ENCODE data around the gene MAPK8IP2. TPM values are rescaled to one million over a fixed set of nuclear protein-coding genes. Genes with fewer than 3 reads are reported as not detected.

The MAPK8IP2 gene
- total and polyA plus RNA-seq, 10 donors = 0.22 to 2.7 (median 0.73) TPM

Other genes starting within 250 kb of the MAPK8IP2 start
- gene SBF1, start 125.8 kb upstream of the MAPK8IP2 start, total RNA-seq = 10 to 100 TPM; 65.2 to 96.9 (median 78.9) TPM
- 10 to 100 TPM; 35.7 to 63.3 (median 36.8) TPM for gene SBF1, start 125.8 kb upstream of the MAPK8IP2 start, polyA plus RNA-seq
- gene ADM2, start 119.2 kb upstream of the MAPK8IP2 start, total RNA-seq = 1 to 10 TPM; 1.2 to 3.5 (median 2.6) TPM
- 1 to 10 TPM in 2 of 3 donors, under 1 TPM in 1; 0.74 to 2.1 (median 1.3) TPM for gene ADM2, start 119.2 kb upstream of the MAPK8IP2 start, polyA plus RNA-seq
- 1 to 10 TPM in 1 of 7 donors, not detected in 6; 2.2 TPM for gene MIOX, start 113.9 kb upstream of the MAPK8IP2 start, total RNA-seq
- under 1 TPM; 0.24 to 0.26 (median 0.26) TPM for gene MIOX, start 113.9 kb upstream of the MAPK8IP2 start, polyA plus RNA-seq
- 10 to 100 TPM; 62.5 to 81.1 (median 72.2) TPM for gene LMF2, start 93.1 kb upstream of the MAPK8IP2 start, total RNA-seq
- gene LMF2, start 93.1 kb upstream of the MAPK8IP2 start, polyA plus RNA-seq = 10 to 100 TPM; 36.6 to 71.2 (median 45.0) TPM
- gene NCAPH2, start 92.6 kb upstream of the MAPK8IP2 start, total RNA-seq = 10 to 100 TPM; 33.9 to 48.0 (median 38.1) TPM
- gene NCAPH2, start 92.6 kb upstream of the MAPK8IP2 start, polyA plus RNA-seq = 10 to 100 TPM; 31.4 to 43.1 (median 35.0) TPM
- gene SCO2, start 75.2 kb upstream of the MAPK8IP2 start, total RNA-seq = 1 to 10 TPM in 6 of 7 donors, not detected in 1; 1.2 to 7.4 (median 5.0) TPM
- gene SCO2, start 75.2 kb upstream of the MAPK8IP2 start, polyA plus RNA-seq = 10 to 100 TPM in 2 of 3 donors, 1 to 10 TPM in 1; 4.4 to 12.7 (median 12.0) TPM
- 100 to 1,000 TPM in 6 of 7 donors, 10 to 100 TPM in 1; 73.7 to 284 (median 152) TPM for gene TYMP, start 70.8 kb upstream of the MAPK8IP2 start, total RNA-seq
- gene TYMP, start 70.8 kb upstream of the MAPK8IP2 start, polyA plus RNA-seq = 100 to 1,000 TPM in 1 of 3 donors, 10 to 100 TPM in 2; 88.3 to 166 (median 92.3) TPM
- gene KLHDC7B, start 54.9 kb upstream of the MAPK8IP2 start, total RNA-seq = 1 to 10 TPM; 2.6 to 5.0 (median 3.4) TPM
- gene KLHDC7B, start 54.9 kb upstream of the MAPK8IP2 start, polyA plus RNA-seq = 1 to 10 TPM; 2.6 to 3.8 (median 3.5) TPM
- 1 to 10 TPM in 1 of 7 donors, not detected in 6; 3.0 TPM for gene SYCE3, start 37.9 kb upstream of the MAPK8IP2 start, total RNA-seq
- under 1 TPM in 1 of 3 donors, not detected in 2; 0.50 TPM for gene SYCE3, start 37.9 kb upstream of the MAPK8IP2 start, polyA plus RNA-seq
- gene CPT1B, start 22.4 kb upstream of the MAPK8IP2 start, total RNA-seq = 10 to 100 TPM; 25.0 to 46.4 (median 31.5) TPM
- gene CPT1B, start 22.4 kb upstream of the MAPK8IP2 start, polyA plus RNA-seq = 10 to 100 TPM; 23.6 to 55.3 (median 37.0) TPM
- gene CHKB, start 17.9 kb upstream of the MAPK8IP2 start, total RNA-seq = 100 to 1,000 TPM in 5 of 7 donors, 10 to 100 TPM in 2; 94.4 to 142 (median 111) TPM
- 100 to 1,000 TPM; 161 to 502 (median 339) TPM for gene CHKB, start 17.9 kb upstream of the MAPK8IP2 start, polyA plus RNA-seq
- gene ARSA, start 27.4 kb downstream of the MAPK8IP2 start, total RNA-seq = 10 to 100 TPM; 51.0 to 80.2 (median 58.7) TPM
- 100 to 1,000 TPM in 1 of 3 donors, 10 to 100 TPM in 2; 26.0 to 108 (median 86.7) TPM for gene ARSA, start 27.4 kb downstream of the MAPK8IP2 start, polyA plus RNA-seq
- gene SHANK3, start 72.0 kb downstream of the MAPK8IP2 start, total RNA-seq = 100 to 1,000 TPM in 3 of 7 donors, 10 to 100 TPM in 4; 55.5 to 264 (median 89.1) TPM
- 100 to 1,000 TPM in 1 of 3 donors, 10 to 100 TPM in 1, 1 to 10 TPM in 1; 9.9 to 112 (median 31.8) TPM for gene SHANK3, start 72.0 kb downstream of the MAPK8IP2 start, polyA plus RNA-seq
- gene ACR, start 137.4 kb downstream of the MAPK8IP2 start, total RNA-seq = 10 to 100 TPM in 1 of 7 donors, 1 to 10 TPM in 5, under 1 TPM in 1; 0.88 to 12.5 (median 2.3) TPM
- 1 to 10 TPM in 1 of 3 donors, under 1 TPM in 2; 0.21 to 1.2 (median 0.67) TPM for gene ACR, start 137.4 kb downstream of the MAPK8IP2 start, polyA plus RNA-seq
- gene RABL2B, start 182.8 kb downstream of the MAPK8IP2 start, total RNA-seq = 10 to 100 TPM; 17.1 to 46.9 (median 20.7) TPM
- 10 to 100 TPM; 14.5 to 21.4 (median 14.9) TPM for gene RABL2B, start 182.8 kb downstream of the MAPK8IP2 start, polyA plus RNA-seq

All from spleen (tissue), 10 donors.